Cardiac muscle cell (in vitro differentiated cells and primary cell): ENCODE results near the gene MGMT. TPM values are rescaled to one million over a fixed set of nuclear protein-coding genes. Genes with fewer than 3 reads are reported as not detected.

Source experiments
- DNase-seq, 2 donors: peaks; one replicate each; pipeline versions ENCODE4 v3.0.0 to v3.0.0-alpha.2; 2010 to 2017; ENCODE audit warnings: low read depth in 1 of 2, low spot score in 1 of 2
- H3K27ac ChIP-seq: fragments of 200-600 bp; sonication (generic); 2 replicates; pipeline ENCODE4 v1.5.1; 2016
- H3K27me3 ChIP-seq: fragments of 200-600 bp; sonication (generic); 2 replicates; pipeline ENCODE4 v1.6.0; 2016; ENCODE audit warnings: control low read depth
- H3K36me3 ChIP-seq: fragments of 200-600 bp; sonication (generic); 2 replicates; pipeline ENCODE4 v1.5.1; 2016; ENCODE audit warnings: control low read depth
- H3K4me1 ChIP-seq: fragments of 200-600 bp; sonication (generic); 2 replicates; pipeline ENCODE4 v1.8.1; 2017; ENCODE audit warnings: low read depth, mild to moderate bottlenecking, mixed run types
- H3K4me3 ChIP-seq: fragments of 200-600 bp; sonication (generic); 2 replicates; pipeline ENCODE4 v1.5.1; 2016; ENCODE audit warnings: mild to moderate bottlenecking
- H3K9me3 ChIP-seq: fragments of 200-600 bp; sonication (generic); 2 replicates; pipeline ENCODE4 v1.5.1; 2017; ENCODE audit warnings: low read depth, mild to moderate bottlenecking, control low read depth
- CTCF ChIP-seq: IDR thresholded peaks from 2 replicates; pipeline ENCODE4 v1.5.1; 2012; ENCODE audit warnings: low read depth, mild to moderate bottlenecking, low read length
- polyA plus RNA-seq: library from polyadenylated mRNA; unstranded; fragments of >200 nt; fragmentation: Nextera tagmentation; extraction: Ambion mirVana; gene quantifications from 2 replicates; pipeline ENCODE4 v1.2.1, GENCODE V29; 2016
- total RNA-seq: library from RNA; depleted of rRNA; stranded (reverse); fragments of >200 nt; gene quantifications from 2 replicates; pipeline ENCODE4 v1.2.3, GENCODE V29; 2016

The MGMT gene
- total and polyA plus RNA-seq, 2 experiments from 2014 or later = 21.8 to 28.0 TPM

DNA sequence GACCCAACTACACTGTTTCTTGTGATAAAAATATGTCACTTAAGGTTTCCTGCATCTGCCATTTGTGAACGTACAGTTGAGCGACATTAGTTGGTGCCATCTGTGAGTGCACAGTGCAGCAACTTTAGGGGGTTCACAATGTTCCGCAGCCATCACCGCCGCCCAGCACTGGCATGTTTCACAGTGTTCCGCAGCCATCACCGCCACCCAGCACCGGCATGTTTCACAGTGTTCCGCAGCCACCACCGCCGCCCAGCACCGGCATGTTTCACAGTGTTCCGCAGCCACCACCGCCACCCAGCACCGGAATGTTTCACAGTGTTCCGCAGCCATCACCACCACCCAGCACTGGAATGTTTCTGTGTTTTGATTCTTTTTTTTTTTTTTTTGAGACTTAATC, 83.0 kb downstream of the MGMT start:
- Histone ChIP-seq H3K4me1 (no peaks in the 10 kb centered on the region), H3K36me3 (no peaks in the 10 kb centered on the region), H3K4me3 (no peak overlapping the region), H3K9me3 (no peaks in the 10 kb centered on the region), H3K27ac (no peak overlapping the region), H3K27me3 (no peaks in the 10 kb centered on the region)
- no peak for DNase-seq
- TF ChIP-seq CTCF = no peak

DNA sequence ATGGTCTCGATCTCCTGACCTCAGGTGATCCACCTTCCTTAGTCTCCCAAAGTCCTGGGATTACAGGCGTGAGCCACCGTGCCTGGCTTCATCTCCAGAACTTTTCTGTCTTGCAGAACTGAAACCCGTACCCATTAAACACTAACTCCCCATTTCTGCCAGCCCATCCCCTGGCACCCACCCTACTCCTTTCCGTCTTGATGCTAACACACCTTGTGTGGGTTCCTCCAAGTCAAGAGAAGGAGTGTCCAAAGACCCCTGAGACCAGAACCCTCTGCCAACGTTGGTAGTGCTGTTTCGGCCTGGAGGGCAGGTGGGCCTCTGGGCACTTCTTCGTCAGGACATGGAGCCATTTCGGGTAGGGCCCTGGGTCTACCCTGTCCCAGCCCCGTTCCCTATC, 83.6 kb downstream of the MGMT start:
- DNase-seq = no peak
- no peaks in the 10 kb centered on the region for H3K9me3 ChIP-seq
- H3K27ac ChIP-seq = no peak overlapping the region
- H3K36me3 ChIP-seq = no peaks in the 10 kb centered on the region
- H3K4me3 ChIP-seq = no peak overlapping the region
- H3K4me1 ChIP-seq = no peaks in the 10 kb centered on the region
- TF ChIP-seq CTCF = no peak
- H3K27me3 ChIP-seq = no peaks in the 10 kb centered on the region

GRCh38 chr10:129552119-129552518, 85.1 kb downstream of the MGMT start:
- H3K4me3 ChIP-seq = no peak overlapping the region
- TF ChIP-seq CTCF = no peak
- no peak overlapping the region for H3K27ac ChIP-seq
- H3K27me3 ChIP-seq = no peaks in the 10 kb centered on the region
- no peaks in the 10 kb centered on the region for H3K36me3 ChIP-seq
- H3K4me1 ChIP-seq = no peaks in the 10 kb centered on the region
- no peaks in the 10 kb centered on the region for H3K9me3 ChIP-seq
- no peak for DNase-seq

- no peak for DNase-seq
- Histone ChIP-seq H3K4me3 (no peak overlapping the region), H3K27me3 (no peaks in the 10 kb centered on the region), H3K27ac (no peak overlapping the region), H3K36me3 (no peaks in the 10 kb centered on the region), H3K4me1 (no peaks in the 10 kb centered on the region), H3K9me3 (no peaks in the 10 kb centered on the region)
- no peak for TF ChIP-seq CTCF
Observed at GRCh38 chr10:129553928-129554327, 86.9 kb downstream of the MGMT start.

GRCh38 chr10:129556316-129556715, 89.3 kb downstream of the MGMT start:
- H3K9me3 ChIP-seq = no peaks in the 10 kb centered on the region
- H3K4me1 ChIP-seq = no peaks in the 10 kb centered on the region
- DNase-seq = no peak
- H3K27me3 ChIP-seq = no peaks in the 10 kb centered on the region
- TF ChIP-seq CTCF = no peak
- no peak overlapping the region for H3K27ac ChIP-seq
- no peaks in the 10 kb centered on the region for H3K36me3 ChIP-seq
- no peak overlapping the region for H3K4me3 ChIP-seq

- no peak for TF ChIP-seq CTCF
Observed at GRCh38 chr10:129560361-129560760, 93.3 kb downstream of the MGMT start.

More at GRCh38 chr10:129560361-129560760, 93.3 kb downstream of the MGMT start:
- no peaks in the 10 kb centered on the region for H3K4me1 ChIP-seq
- H3K9me3 ChIP-seq = no peaks in the 10 kb centered on the region
- DNase-seq = no peak
- no peaks in the 10 kb centered on the region for H3K36me3 ChIP-seq
- no peak overlapping the region for H3K27ac ChIP-seq
- H3K27me3 ChIP-seq = no peaks in the 10 kb centered on the region
- no peak overlapping the region for H3K4me3 ChIP-seq
